ENCODE data around the gene DNAJC18.

DNA sequence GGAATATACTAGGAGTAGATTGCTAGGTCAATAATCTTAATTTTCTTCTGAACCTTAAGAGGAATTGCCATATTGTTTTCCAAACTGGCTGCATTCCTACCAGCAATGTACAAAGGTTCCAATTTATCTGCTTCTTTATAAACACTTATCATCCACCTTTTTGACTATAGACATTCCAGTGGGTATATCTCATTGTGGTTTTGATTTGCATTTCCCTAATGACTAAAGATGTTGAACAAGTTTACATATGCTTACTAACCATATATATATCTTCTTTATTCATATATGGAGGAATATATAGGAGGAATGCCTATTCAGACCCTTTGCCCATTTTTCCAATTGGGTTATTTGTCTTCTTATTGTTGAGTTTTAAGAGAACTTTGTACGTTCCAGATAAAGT is 7.6 kb downstream of the DNAJC18 start:
- TF ChIP-seq, protein P1, sequence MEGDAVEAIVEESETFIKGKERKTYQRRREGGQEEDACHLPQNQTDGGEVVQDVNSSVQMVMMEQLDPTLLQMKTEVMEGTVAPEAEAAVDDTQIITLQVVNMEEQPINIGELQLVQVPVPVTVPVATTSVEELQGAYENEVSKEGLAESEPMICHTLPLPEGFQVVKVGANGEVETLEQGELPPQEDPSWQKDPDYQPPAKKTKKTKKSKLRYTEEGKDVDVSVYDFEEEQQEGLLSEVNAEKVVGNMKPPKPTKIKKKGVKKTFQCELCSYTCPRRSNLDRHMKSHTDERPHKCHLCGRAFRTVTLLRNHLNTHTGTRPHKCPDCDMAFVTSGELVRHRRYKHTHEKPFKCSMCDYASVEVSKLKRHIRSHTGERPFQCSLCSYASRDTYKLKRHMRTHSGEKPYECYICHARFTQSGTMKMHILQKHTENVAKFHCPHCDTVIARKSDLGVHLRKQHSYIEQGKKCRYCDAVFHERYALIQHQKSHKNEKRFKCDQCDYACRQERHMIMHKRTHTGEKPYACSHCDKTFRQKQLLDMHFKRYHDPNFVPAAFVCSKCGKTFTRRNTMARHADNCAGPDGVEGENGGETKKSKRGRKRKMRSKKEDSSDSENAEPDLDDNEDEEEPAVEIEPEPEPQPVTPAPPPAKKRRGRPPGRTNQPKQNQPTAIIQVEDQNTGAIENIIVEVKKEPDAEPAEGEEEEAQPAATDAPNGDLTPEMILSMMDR (IDR thresholded peaks at IDR 0.05), result no peak
- TF ChIP-seq POLR2A (IDR thresholded peaks at IDR 0.05) (no peak), EP300 (IDR thresholded peaks at IDR 0.05) (no peak)

Measured in tibial nerve (tissue), 4 donors.